Bronchus fibroblast of lung (primary cell): ENCODE results near the gene OR6C4. TPM values are rescaled to one million over a fixed set of nuclear protein-coding genes. Genes with fewer than 3 reads are reported as not detected.

Experiments used
- total RNA-seq: library from RNA; depleted of rRNA; stranded (reverse); fragments of >200 nt; gene quantifications from 2 replicates; pipeline ENCODE4 v1.2.3, GENCODE V29; 2015

Gene OR6C4
- not detected in 2 replicates for total RNA-seq

DNA sequence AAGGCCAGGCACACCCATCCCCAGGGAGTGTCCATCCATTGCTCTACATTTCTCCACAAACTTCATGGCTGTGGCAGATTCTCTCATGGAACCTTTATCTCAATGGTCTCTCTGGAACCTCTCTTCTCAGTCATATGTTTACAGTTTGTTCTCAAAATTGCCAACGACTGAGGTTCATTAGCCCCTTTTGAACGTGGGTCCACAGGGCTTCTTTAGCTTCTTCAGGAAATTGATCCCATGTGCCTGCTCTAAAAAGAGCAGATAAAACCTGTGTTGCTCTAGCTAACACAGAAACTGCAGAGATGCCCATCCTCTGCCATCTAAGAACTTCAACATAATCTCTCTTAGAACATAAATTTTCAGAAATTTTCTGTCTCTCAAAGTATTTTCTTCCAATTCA is at the start of gene OR6C4:
Gene OR6C4 (plus strand): TSS at position 301 of the 400 bp plus-strand sequence. CDS start 1,625 bp downstream, outside the sequence.

GRCh38 chr12:55572168-55572567 is 22.8 kb downstream of the OR6C4 start, which contains the start of gene OR2AP1:
TSS of gene OR2AP1 (plus strand) at chr12:55572468. CDS start at chr12:55574415, 1,947 bp downstream.

Other genes with a start within 250 kb of the OR6C4 start
- gene OR6C1, start 235.3 kb upstream of the OR6C4 start, total RNA-seq, result not detected in 2 replicates
- gene OR6C3, start 218.9 kb upstream of the OR6C4 start, total RNA-seq, result not detected in 2 replicates
- gene OR6C75, start 186.6 kb upstream of the OR6C4 start, total RNA-seq, result not detected in 2 replicates
- not detected in 2 replicates for gene OR6C65, start 149.1 kb upstream of the OR6C4 start, total RNA-seq
- not detected in 2 replicates for gene OR6C76, start 123.3 kb upstream of the OR6C4 start, total RNA-seq
- gene OR6C2, start 105.5 kb upstream of the OR6C4 start, total RNA-seq, result not detected in 2 replicates
- not detected in 2 replicates for gene OR6C70, start 79.5 kb upstream of the OR6C4 start, total RNA-seq
- gene OR6C68, start 57.2 kb upstream of the OR6C4 start, total RNA-seq, result not detected in 2 replicates
- not detected in 2 replicates for gene OR2AP1, start 22.9 kb downstream of the OR6C4 start, total RNA-seq
- gene OR10P1, start 87.3 kb downstream of the OR6C4 start, total RNA-seq, result not detected in 2 replicates
- gene ITGA7, start 158.3 kb downstream of the OR6C4 start, total RNA-seq, result 2.9 and 3.6 TPM in 2 replicates
- 233 TPM in 2 replicates for gene BLOC1S1, start 166.4 kb downstream of the OR6C4 start, total RNA-seq
- 9.8 and 12.3 TPM in 2 replicates for gene RDH5, start 170.8 kb downstream of the OR6C4 start, total RNA-seq
- 823 and 907 TPM in 2 replicates for gene CD63, start 179.4 kb downstream of the OR6C4 start, total RNA-seq
- gene GDF11, start 193.5 kb downstream of the OR6C4 start, total RNA-seq, result 10.9 and 14.3 TPM in 2 replicates